ENCODE results near the gene SYVN1. TPM values are rescaled to one million over a fixed set of nuclear protein-coding genes. Genes with fewer than 3 reads are reported as not detected.

SYVN1 gene
- total RNA-seq, 2 donors from 2014 or later: 30.4 to 39.5 TPM

DNA sequence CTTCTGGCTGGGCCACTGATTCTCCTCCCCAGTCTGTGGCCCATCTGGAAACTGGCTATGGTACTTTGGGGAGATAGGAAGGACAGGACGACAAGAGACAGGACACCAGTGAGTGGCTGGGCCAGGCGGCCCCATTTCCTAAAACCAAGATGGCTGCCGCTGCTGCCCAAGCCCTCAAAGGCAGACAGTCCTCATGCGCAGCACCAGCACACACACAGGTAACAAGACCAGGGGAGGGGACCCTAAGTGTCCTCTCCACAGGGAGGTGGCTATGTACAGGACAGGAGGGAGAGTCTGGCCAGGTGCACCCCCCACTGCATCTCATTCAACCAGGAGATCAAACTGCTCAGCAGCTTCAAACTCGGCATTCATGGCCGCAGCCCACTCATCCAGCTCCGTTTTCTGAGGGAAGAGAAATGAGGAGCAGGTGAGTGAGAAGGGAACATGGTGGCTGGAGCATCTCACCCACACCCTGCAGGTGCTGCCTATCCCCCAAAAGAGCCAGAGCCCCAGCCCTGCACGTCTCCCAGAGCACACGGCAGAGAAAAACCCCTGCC lies 55.5 kb downstream of the SYVN1 start:
- Mint-ChIP-seq H3K27ac (no peak overlapping the region), H3K27me3 (ENCODE audit: insufficient read depth) (no peaks in the 10 kb centered on the region), H3K4me3 (no peak overlapping the region), H3K36me3 (ENCODE audit: low read depth) (peaks cover 48% of the 10 kb centered on the region), H3K9me3 (no peaks in the 10 kb centered on the region), H3K4me1 (peaks cover 8% of the 10 kb centered on the region)
- H3K27ac ChIP-seq (ENCODE audit: low read depth, low read length): no peak overlapping the region
- TF ChIP-seq CTCF (conservative IDR thresholded peaks at IDR 0.05): no peak
- H3K36me3 ChIP-seq (ENCODE audit: control insufficient read depth, insufficient read depth, low read length): peaks cover 47% of the 10 kb centered on the region
- H3K27me3 ChIP-seq (ENCODE audit: control insufficient read depth, insufficient read depth, low read length, poor library complexity, severe bottlenecking): no peaks in the 10 kb centered on the region
- H3K9ac ChIP-seq (ENCODE audit: extremely low read depth, low read length, poor library complexity, severe bottlenecking): no peak overlapping the region
- no peaks in the 10 kb centered on the region for H3K9me3 ChIP-seq (ENCODE audit: control insufficient read depth, low read length)
- no peaks in the 10 kb centered on the region for H3K4me1 ChIP-seq (ENCODE audit: control insufficient read depth, insufficient read depth, low read length)
- DNase-seq: no peak
- WGBS, 2 experiments (ENCODE audit: insufficient coverage in 1 of 2, insufficient read length in 1 of 2): 93 to 97% methylated on average over 5 to 9 of the region's 9 CpGs
- H3K4me3 ChIP-seq (ENCODE audit: low read length): no peak overlapping the region

DNA sequence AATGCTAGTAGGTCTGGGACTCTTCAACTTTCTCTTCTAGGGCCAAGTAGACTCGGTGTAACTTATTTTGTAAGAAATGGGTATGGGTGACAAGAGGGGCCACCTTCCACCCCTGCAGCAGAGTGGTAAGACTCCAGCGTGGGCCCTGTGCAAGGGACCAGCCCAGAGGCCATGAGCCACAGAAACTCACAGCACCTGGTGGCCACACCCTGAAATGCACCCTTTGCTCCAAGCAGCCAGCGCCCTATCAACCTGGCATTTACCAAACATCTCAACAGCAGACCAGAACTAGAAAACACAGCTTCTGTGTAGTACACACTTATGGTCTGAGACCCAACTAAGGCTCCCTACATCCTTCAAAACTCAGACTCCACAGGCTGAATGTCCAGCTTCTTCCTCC lies 56.2 kb downstream of the SYVN1 start:
- no peak overlapping the region for H3K4me3 ChIP-seq (ENCODE audit: low read length)
- peak; percentile 87 for DNase-seq
- H3K9me3 ChIP-seq (ENCODE audit: control insufficient read depth, low read length): no peaks in the 10 kb centered on the region
- peak; percentile 77 for TF ChIP-seq CTCF (conservative IDR thresholded peaks at IDR 0.05)
- 87 to 100% methylated on average over 2 to 3 of the region's 3 CpGs for WGBS, 2 experiments (ENCODE audit: insufficient coverage in 1 of 2, insufficient read length in 1 of 2)
- no peaks in the 10 kb centered on the region for H3K4me1 ChIP-seq (ENCODE audit: control insufficient read depth, insufficient read depth, low read length)
- H3K36me3 Mint-ChIP-seq (ENCODE audit: low read depth): peaks cover 48% of the 10 kb centered on the region
- peaks cover 7% of the 10 kb centered on the region for H3K4me1 Mint-ChIP-seq
- peak overlapping the region; percentile 50 for H3K27ac Mint-ChIP-seq
- H3K27me3 ChIP-seq (ENCODE audit: control insufficient read depth, insufficient read depth, low read length, poor library complexity, severe bottlenecking): no peaks in the 10 kb centered on the region
- H3K4me3 Mint-ChIP-seq: no peak overlapping the region
- H3K27ac ChIP-seq (ENCODE audit: low read depth, low read length): no peak overlapping the region
- H3K9ac ChIP-seq (ENCODE audit: extremely low read depth, low read length, poor library complexity, severe bottlenecking): no peak overlapping the region
- H3K27me3 Mint-ChIP-seq (ENCODE audit: insufficient read depth): no peaks in the 10 kb centered on the region
- H3K9me3 Mint-ChIP-seq: no peaks in the 10 kb centered on the region
- peaks cover 47% of the 10 kb centered on the region for H3K36me3 ChIP-seq (ENCODE audit: control insufficient read depth, insufficient read depth, low read length)

- WGBS, 2 experiments (ENCODE audit: insufficient coverage in 1 of 2, insufficient read length in 1 of 2): 94 to 96% methylated on average over 2 to 4 of the region's 4 CpGs
- Histone ChIP-seq H3K9me3 (ENCODE audit: control insufficient read depth, low read length) (no peaks in the 10 kb centered on the region), H3K9ac (ENCODE audit: extremely low read depth, low read length, poor library complexity, severe bottlenecking) (no peak overlapping the region), H3K27ac (ENCODE audit: low read depth, low read length) (no peak overlapping the region), H3K4me3 (ENCODE audit: low read length) (no peak overlapping the region), H3K36me3 (ENCODE audit: control insufficient read depth, insufficient read depth, low read length) (peaks cover 47% of the 10 kb centered on the region), H3K27me3 (ENCODE audit: control insufficient read depth, insufficient read depth, low read length, poor library complexity, severe bottlenecking) (no peaks in the 10 kb centered on the region), H3K4me1 (ENCODE audit: control insufficient read depth, insufficient read depth, low read length) (no peaks in the 10 kb centered on the region)
- no peak for TF ChIP-seq CTCF (conservative IDR thresholded peaks at IDR 0.05)
- H3K36me3 Mint-ChIP-seq (ENCODE audit: low read depth): peaks cover 48% of the 10 kb centered on the region
- H3K27me3 Mint-ChIP-seq (ENCODE audit: insufficient read depth): no peaks in the 10 kb centered on the region
- no peak overlapping the region for H3K4me3 Mint-ChIP-seq
- no peak for DNase-seq
- H3K4me1 Mint-ChIP-seq: peaks cover 1% of the 10 kb centered on the region
- peak overlapping the region; percentile 44 for H3K27ac Mint-ChIP-seq
- no peaks in the 10 kb centered on the region for H3K9me3 Mint-ChIP-seq
Observed at GRCh38 chr11:65077451-65077850, 56.9 kb downstream of the SYVN1 start.

Small RNA genes within 50 kb of the gene (microRNA-seq; reads per million reads assigned to microRNA genes)
- gene MIR6751 (ENCODE audit: borderline microRNAs expressed): not detected

Other genes with a start within 250 kb of the SYVN1 start
- 10 to 100 TPM; 17.0 to 23.0 TPM for gene ATG2A, start 217.3 kb downstream of the SYVN1 start, total RNA-seq
- gene PPP2R5B, start 209.8 kb downstream of the SYVN1 start, total RNA-seq: 1 to 10 TPM; 2.8 to 3.3 TPM
- gene GPHA2, start 198.6 kb downstream of the SYVN1 start, total RNA-seq: under 1 TPM in 1 of 2 donors, not detected in 1; 0.77 TPM
- not detected for gene MAJIN, start 162.4 kb downstream of the SYVN1 start, total RNA-seq
- gene BATF2, start 137.5 kb downstream of the SYVN1 start, total RNA-seq: under 1 TPM in 1 of 2 donors, not detected in 1; 0.27 TPM
- gene ARL2, start 120.4 kb downstream of the SYVN1 start, total RNA-seq: 100 to 1,000 TPM; 127 to 199 TPM
- 10 to 100 TPM; 14.2 to 16.4 TPM for gene SNX15, start 107.1 kb downstream of the SYVN1 start, total RNA-seq
- 10 to 100 TPM; 11.4 to 12.0 TPM for gene SAC3D1, start 93.3 kb downstream of the SYVN1 start, total RNA-seq
- 1 to 10 TPM; 2.2 to 4.5 TPM for gene NAALADL1, start 76.0 kb downstream of the SYVN1 start, total RNA-seq
- 10 to 100 TPM; 48.1 to 82.6 TPM for gene CDCA5, start 50.5 kb downstream of the SYVN1 start, total RNA-seq
- 10 to 100 TPM; 35.7 to 46.6 TPM for gene ZFPL1, start 50.3 kb downstream of the SYVN1 start, total RNA-seq
- 100 to 1,000 TPM; 107 to 113 TPM for gene VPS51, start 38.3 kb downstream of the SYVN1 start, total RNA-seq
- 100 to 1,000 TPM in 1 of 2 donors, 10 to 100 TPM in 1; 97.9 to 108 TPM for gene TM7SF2, start 22.6 kb downstream of the SYVN1 start, total RNA-seq
- 10 to 100 TPM; 11.0 to 11.8 TPM for gene ZNHIT2, start 16.8 kb downstream of the SYVN1 start, total RNA-seq
- 100 to 1,000 TPM; 774 to 802 TPM for gene FAU, start 12.4 kb downstream of the SYVN1 start, total RNA-seq
- gene MRPL49, start 12.2 kb downstream of the SYVN1 start, total RNA-seq: 10 to 100 TPM; 53.9 to 56.6 TPM
- gene SPDYC, start 35.7 kb upstream of the SYVN1 start, total RNA-seq: under 1 TPM in 1 of 2 donors, not detected in 1; 0.46 TPM
- gene CAPN1, start 47.4 kb upstream of the SYVN1 start, total RNA-seq: 100 to 1,000 TPM; 183 to 223 TPM
- gene POLA2, start 127.4 kb upstream of the SYVN1 start, total RNA-seq: 10 to 100 TPM; 42.2 to 65.0 TPM
- gene CDC42EP2, start 180.3 kb upstream of the SYVN1 start, total RNA-seq: 1 to 10 TPM; 5.9 to 6.9 TPM
- 10 to 100 TPM; 75.8 to 80.9 TPM for gene DPF2, start 199.3 kb upstream of the SYVN1 start, total RNA-seq
- 1 to 10 TPM in 1 of 2 donors, under 1 TPM in 1; 0.99 to 1.0 TPM for gene TIGD3, start 220.2 kb upstream of the SYVN1 start, total RNA-seq
- gene SLC25A45, start 248.1 kb upstream of the SYVN1 start, total RNA-seq: 1 to 10 TPM; 3.0 to 6.3 TPM